NK-92 (cell line): ENCODE measurements around the gene TAS1R3.
A peak's percentile ranks its signal among the peaks of the same experiment; 100 is the strongest.
"Not testable (repeated sequence)": the region's sequence is repeated elsewhere in the genome, so short reads cannot be mapped to it uniquely, and the experiment has no call there.

Source experiments
- DNase-seq: peaks from one replicate; lab custom pipeline; 2025; ENCODE audit not compliant: unreplicated experiment; lab: John Stamatoyannopoulos, UW

TAS1R3 gene

DNA sequence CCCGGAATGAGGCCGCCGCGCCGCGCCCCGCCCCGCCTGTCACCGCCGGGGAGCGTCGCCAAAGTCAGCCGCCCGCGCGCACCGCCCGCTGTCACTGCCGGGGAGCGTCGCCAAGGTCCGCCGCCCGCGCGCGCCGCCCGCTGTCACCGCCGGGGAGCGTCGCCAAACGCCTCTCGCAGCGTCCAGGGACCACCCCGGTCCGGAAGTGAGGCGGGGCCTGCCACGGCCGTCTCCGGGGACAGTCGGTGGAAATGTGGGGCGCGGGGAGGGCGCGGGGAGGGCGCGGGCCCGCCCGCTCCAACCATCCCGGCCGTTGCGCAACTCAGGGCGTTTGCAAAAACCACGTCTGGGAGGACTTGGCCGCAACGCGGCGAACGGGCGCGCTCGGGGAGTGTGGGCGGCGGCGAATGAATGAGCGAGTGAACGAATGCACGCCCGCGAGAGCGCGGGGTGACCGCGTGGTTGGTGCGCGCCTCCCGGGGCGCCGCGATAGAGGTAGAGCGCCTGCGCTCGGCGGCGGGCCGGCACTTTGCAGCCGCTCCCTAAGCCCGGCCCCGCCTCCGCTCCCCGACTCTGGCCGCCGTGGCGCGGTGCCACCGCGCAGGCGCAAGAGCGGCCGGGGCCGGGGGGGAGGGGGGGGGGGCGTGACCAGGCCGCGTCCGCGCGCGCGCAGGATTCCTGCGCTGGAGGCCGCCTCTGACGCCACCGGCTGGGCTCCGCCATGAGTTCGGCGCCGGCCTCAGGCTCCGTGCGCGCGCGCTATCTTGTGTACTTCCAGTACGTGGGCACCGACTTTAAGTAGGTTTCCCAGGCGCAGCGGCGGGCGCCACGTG, 22.9 kb upstream of the TAS1R3 start, which contains the start of the genes ACAP3 and PUSL1:
Gene ACAP3 (minus strand): TSS at position 8 of the 833 bp plus-strand sequence. CDS start 115 bp downstream, outside the sequence.
Gene PUSL1 (plus strand): TSS at position 675 of the 833 bp plus-strand sequence. CDS start 47 bp downstream, at position 722.
- peak; percentile 39 for DNase-seq

DNA sequence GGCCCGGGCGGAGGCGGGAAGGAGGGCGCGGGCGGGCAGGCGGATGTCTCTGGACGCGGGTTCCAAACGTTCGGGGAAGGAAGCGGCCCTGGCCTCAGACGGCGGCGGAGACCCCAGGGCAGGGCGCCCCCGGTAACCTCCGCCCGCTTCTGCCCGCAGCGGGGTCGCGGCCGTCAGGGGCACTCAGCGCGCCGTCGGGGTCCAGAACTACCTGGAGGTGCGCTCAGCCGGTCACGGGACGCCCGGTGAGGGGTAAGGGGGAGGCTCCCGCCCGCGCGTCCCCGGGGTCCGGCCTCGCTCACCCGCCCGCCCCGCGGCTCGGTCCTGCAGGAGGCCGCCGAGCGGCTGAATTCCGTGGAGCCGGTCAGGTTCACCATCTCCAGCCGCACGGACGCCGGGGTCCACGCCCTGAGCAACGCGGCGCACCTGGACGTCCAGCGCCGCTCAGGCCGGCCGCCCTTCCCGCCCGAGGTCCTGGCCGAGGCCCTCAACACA, 22.3 kb upstream of the TAS1R3 start:
- DNase-seq, result no peak

DNA sequence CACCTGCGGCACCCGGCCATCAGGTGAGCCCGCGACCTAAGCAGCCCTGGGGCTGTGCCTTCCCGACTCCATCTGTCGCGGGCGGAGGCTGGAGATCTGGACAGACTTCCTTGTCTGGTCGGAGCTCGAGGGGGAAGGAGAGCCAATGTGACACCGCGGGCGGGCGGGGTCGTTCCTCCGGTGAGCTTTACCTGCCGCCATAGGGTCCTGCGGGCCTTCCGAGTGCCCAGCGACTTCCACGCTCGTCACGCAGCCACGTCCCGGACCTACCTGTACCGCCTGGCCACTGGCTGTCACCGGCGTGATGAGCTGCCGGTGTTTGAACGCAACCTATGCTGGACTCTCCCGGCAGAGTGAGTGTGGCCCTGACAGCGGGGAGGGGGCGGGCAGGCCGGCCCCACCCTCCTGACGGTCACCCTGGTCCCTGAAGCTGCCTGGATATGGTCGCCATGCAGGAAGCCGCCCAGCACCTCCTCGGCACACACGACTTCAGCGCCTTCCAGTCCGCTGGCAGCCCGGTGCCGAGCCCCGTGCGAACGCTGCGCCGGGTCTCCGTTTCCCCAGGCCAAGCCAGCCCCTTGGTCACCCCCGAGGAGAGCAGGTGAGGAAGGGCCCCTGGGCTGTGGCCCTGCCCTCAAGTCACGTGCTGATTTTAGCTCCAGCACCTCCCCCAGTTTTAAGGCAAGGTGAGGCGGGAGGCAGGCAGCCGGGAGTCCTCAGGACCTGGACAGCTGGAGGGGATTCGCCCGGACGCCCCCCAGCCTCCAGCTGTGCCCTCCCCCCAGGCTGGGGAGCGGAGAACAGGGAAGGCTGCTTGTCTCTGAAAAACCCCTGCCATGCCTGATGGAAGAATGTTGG, 21.6 kb upstream of the TAS1R3 start:
- DNase-seq, result no peak

DNA sequence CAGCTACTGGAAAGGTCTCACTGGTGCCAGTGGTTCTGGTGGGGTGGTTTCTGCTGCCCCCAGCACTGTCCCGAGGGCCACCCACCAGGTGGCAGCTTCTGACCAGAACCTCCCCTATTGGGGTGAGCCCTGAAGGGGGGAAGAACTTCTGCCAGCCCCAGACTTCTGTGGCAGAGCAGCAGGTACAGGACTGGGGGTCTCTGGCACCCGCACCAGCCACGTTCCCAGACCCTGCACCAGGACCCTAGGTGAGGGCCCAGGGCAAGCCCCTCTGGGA, 21.0 kb upstream of the TAS1R3 start:
- DNase-seq, result no peak

DNA sequence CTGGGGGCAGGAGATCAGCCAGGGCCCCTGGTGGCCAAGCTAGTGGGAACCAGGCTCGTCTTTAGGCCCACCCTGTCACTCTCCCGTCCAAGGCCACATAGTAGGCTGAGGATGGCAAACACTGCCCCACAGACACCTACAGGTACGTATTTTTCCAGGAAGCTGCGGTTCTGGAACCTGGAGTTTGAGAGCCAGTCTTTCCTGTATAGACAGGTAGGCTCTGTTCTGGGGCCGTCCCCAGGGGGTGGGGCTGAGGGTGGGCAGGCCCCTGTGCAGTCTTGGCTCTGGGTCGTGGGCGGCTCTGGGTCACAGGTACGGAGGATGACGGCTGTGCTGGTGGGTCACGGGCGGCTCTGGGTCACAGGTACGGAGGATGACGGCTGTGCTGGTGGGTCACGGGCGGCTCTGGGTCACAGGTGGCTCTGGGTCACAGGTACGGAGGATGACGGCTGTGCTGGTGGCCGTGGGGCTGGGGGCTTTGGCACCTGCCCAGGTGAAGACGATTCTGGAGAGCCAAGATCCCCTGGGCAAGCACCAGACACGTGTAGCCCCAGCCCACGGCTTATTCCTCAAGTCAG, 20.5 kb upstream of the TAS1R3 start:
- no peak for DNase-seq

DNA sequence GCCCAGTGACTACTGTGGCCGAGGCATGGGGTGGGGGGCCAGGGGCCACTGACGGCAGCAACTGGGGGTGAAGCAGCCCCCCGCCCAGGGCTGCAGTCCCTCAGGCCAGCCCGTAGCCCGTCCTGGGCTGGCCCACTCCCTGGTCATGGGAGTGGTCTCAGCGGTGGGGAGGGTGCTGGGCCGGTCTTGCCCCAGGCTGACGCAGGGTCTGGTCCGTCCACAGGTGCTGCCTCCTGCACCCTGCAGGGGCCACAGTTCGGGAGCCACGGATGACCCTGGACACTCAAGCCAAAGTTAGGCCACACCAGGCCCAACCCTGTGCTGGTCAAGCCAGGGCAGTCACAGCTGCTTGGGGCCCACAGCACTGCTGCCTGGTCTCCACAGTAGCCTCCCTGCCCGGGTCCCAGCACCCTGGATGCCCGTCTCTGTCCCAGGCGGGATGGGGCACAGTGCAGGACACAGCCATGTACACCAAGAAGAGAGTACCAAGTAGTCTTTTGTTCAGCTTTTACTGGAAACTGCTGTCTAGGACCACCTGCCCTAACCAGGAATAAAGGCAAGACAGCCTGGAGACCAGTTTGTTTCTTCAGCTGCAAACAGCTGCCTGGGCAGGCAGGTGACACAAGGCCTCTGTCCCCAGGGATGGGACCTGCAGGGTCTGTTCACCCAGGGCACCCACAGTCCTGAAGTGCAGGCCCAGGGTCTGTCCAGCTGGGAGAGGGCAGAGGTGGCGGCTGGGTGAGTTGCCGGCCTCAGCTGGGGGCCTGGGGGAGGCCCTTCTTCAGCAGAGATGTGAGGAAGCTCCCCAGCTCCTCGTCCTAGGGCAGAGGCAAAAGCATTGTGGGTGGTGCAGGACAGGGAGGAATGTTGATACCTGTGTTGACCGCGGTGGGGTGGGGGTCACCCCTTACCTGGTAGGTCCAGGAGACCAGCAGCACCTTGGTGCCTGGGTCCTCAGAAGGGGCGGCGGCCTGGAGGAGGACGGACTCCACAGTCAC, 19.7 kb upstream of the TAS1R3 start:
- no peak for DNase-seq

DNA sequence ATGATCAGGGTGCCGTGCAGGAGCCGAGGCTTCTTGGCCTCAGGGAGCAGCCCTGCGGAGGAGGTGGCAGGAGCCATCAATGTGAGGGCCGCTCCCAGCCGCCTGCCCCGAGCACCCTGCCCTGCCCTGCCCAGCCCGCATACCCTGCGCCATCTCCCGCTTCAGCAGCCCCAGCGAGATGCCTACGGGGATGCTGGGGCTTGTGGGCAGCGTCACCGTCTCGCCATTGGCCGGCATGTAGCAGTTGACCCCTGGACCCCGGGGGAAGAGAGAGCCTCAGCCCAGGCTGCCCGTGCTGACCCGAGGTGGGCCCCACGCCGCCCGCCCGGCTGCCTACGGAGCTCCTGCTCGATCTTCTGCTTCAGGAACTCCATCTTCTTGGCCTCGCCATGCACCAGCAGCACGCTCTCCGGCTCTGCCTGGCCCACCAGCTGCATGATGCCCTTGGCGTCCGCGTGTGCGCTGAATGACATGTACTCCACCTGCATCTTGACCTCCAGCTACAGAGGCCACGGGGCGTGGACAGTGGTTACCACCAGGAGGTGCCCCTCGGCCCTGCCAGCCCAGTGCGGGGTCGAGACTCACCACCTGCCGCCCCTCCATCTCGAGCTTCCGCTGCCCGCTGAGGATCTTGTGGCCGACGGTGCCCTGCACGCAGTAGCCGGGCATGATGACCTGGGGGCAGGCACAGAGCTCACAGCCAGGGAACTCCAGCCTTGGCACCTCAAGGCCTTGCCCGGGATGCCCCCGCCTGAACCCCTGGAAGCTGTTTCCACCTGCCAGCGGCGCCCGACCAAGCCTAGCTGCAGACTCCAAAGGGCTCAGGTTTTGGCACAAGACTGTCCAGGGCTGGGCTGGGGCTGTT, 18.4 kb upstream of the TAS1R3 start:
- no peak for DNase-seq

DNA sequence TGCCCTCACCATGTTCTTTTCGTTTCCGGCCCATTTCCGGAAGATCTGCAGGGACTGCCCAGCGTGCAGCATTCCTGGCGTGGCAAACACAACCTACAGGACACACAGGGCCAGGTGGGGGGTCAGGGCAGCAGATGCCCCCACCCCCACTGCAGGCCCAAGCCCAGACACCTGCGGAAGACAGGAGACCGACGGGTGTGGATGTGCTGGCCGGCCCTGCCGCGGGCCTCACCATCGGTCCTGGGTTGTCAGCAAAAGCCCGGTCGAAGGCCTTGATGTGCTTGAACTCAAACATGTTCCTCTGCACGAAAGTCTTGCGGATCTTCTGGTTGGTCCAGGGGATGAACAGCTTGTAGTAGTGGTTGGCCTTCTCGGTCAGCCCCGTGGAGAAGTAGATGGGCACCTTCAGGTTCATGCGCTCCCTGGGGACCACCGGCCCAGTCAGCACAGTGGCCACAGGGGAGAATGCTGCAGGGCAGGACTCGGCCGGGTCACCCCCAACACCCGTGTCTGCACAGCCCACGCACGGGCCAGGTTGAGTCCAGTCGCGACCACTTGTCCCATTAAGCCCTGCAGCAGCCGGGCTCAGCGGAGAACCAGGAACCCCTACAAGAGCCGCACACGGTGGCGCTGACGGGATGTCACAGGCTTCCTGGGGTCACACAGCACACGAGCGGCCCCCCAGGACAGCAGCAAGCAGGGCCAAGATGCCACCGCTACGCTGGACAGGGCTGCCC, 17.4 kb upstream of the TAS1R3 start:
- no peak for DNase-seq

DNA sequence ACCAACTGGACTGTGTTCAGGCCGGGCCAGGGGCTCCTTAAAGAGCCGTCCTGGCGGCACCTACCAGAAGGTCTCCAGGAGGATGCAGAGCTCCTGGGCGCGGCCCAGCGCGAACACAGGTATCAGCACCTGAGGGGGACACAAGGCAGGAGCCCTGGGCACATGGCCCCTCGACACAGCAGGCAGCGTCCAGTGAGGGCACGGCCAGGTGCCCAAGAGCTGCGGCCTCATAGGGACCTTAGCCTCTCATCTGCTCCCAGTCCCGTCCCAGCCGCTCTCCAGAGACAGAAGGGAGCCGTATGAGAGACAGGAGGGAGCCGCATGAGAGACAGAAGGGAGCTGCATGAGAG, 16.9 kb upstream of the TAS1R3 start:
- DNase-seq, result no peak

DNA sequence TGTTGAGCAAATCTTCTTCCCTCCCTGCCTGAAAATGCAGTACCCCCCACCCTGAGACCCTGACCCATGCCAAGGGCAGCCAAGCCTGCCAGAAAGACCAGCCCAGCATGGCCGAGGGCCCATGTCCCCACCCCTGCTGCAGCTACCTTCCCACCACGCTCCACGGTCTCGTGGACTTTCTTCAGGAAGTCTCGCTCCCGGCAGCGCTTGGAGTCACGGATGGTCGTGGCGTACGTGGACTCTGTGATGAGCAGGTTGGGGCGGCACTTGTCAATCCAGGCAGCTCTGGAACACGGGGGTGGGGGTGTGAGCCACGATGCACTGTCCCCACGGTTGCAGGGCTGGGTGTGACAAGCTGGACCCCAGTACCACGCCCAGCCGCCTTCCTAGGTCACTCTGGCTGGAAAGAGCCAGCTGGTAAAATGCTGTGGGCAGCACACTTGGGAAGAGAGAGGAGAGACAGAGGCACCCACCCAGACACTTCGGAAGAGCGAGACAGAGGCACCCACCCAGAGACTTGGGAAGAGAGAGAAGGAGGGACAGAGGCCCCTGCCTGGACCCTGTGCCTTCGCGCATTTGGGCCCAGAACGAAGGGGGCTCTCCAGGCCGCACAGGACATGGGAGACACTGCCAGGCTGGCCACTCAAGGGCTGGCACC, 16.3 kb upstream of the TAS1R3 start:
- no peak for DNase-seq

DNA sequence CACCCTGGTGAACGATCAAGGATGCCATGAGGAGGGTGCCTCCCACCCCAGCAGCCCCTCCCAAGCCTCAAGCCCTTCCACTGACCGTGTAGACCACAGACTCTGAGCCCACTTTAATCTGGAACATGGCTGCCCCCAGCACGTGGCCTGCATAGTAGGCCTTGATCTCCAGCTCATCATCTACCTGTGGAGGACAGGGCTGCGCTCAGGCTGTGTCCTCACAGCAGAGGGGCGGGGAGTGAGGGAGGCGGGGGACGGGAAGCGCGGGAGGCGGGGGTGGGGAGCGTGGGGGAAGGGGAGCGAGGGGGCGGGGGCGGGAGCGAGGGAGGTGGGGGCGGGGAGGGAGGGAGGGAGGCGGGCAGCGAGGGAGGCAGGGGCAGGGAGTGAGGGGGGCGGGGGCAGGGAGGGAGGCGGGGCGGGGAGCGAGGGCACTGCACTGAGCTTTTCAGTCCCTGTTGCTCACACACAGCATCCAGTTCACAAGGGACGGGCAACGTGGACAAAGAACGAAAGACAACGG, 15.6 kb upstream of the TAS1R3 start:
- DNase-seq, result no peak

DNA sequence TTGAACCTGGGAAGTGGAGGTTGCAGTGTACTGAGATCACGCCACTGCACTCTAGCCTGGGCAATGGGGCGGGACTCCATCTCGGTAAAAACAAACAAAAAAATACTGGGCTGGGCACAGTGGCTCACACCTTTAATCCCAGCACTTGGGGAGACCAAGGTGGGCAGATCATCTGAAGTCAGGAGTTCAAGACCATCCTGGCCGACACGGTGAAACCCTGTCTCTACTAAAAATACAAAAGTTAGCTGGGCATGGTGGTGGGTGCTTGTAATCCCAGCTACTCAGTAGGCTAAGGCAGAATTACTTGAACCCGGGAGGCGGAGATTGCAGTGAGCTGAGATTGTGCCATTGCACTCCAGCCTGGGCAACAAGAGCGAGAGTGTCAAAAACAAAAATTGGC, 14.9 kb upstream of the TAS1R3 start:
- DNase-seq, result not testable (repeated sequence)

DNA sequence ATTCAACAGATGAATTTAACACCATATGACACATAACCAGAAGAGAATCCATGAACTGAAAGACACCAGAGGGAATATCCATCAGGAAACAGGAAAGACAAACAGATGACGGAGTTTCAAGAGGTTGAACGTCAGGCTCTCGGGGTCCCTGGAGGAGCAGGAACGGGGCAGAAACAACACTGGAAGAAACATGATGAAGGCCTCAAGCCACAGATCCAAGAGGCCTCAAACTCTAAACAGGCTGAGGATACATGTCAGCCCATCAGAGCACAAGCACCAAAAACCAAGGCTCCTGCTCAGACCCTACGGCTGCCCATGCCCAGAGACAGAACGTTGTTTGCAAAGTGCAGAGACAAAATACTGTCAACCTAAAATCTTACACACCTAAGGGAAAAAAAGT, 13.7 kb upstream of the TAS1R3 start:
- no peak for DNase-seq

DNA sequence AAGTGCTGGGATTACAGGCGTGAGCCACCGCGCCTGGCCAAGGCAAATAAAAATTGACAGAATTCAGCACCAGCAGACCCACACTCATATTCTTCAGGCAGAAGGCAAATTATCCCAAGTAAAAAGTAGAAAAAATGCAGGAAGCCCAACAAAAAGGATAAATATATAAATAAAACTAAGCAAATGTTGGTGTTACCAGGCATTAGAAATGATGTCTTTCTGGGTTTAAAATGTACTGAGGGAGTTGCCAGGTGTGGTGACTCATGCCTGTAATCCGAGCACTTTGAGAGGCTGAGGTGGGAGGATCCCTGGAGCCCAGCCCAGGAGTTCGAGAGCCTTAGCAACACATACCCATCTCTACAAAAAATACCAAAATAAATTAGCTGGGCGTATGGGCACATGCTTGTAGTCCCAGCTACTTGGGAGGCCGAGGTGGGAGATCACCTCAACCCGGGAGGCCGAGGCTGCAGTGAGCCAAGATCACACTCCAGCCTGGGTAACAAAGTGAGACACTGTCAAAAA, 12.9 kb upstream of the TAS1R3 start:
- DNase-seq, result no peak

DNA sequence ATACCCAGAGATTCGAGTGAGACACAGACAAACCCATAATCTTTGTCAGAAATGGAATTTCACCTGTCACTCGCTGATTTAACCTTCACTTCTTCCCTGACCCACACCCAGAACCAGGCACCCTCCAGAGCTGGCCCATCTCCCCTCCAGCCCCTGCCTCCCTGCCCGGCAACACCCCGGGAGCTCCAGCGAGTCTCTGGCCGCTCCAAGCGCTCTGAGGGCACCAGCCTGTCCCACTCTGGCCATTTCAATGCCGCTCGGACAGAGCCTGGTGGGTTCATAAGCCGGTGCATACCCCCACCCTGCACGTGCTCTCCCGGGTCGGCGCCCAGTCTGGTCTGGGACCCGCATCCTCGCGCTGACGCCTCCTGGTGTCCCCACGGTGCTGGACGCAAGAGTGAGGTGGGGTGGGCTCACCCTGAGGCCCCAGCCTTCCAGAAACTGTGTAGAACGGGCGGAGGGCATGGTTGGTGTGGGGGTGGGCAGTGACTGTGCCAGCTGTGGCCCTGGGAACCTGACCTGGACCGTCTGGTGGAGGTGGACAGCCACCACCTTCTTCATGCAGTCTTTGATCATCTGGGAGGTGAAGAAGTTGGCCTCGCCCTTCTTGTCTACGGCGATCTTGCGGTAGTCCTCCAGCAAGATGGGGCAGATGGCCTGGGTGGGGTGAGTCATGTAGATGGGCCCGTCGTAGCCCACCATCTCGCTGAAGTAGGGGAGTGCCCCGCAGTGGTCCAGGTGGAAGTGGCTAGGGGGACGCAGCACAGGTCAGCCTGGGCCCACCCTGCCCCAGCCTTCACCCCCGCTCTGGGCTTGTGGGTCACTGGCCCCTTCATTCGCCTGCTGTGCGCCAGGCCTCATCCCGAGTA, 12.1 kb upstream of the TAS1R3 start:
- DNase-seq, result no peak

DNA sequence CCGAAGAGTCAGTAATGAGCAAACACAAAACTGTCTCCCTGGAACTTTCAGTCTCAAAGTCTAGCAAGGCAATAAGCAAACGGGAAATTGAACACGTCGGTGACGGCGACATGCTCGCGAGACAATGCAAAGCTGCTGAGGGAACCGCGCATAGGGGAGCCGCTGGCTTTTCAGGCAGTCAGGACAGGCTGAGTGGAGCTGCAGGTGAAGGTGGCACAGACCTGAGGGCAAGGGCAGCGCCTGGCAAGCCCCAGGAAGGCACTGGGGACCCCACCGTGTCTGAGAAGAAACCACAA, 11.5 kb upstream of the TAS1R3 start:
- no peak for DNase-seq
